H54 (cell line): ENCODE data around the gene GRB7.

Source experiments
- DNase-seq: peaks from one replicate; pipeline ENCODE4 v3.0.0; 2011; ENCODE audit warnings: low spot score, mixed read lengths; ENCODE audit not compliant: insufficient read length
- FAIRE-seq: peaks from 3 replicates; lab custom pipeline; 2011; peaks lifted over from hg19 to GRCh38; lab: Jason Lieb, UNC
- POLR2A ChIP-seq: IDR thresholded peaks from 2 replicates; pipeline ENCODE4 v1.6.1; 2011; ENCODE audit warnings: low read depth, mild to moderate bottlenecking, low read length

GRB7 gene

GRCh38 chr17:39791111-39791992 is 53.6 kb downstream of the GRB7 start:
- FAIRE-seq (no peak), DNase-seq (no peak)
- no peak for TF ChIP-seq POLR2A

GRCh38 chr17:39792526-39793221 is 54.9 kb downstream of the GRB7 start:
- no peak for FAIRE-seq
- no peak for TF ChIP-seq POLR2A
- DNase-seq, result no peak

GRCh38 chr17:39793301-39793872 is 55.6 kb downstream of the GRB7 start:
- no peak for TF ChIP-seq POLR2A
- DNase-seq, result no peak
- no peak for FAIRE-seq

- FAIRE-seq (no peak), DNase-seq (no peak)
- no peak for TF ChIP-seq POLR2A
Measured at GRCh38 chr17:39794249-39794970, 56.7 kb downstream of the GRB7 start.
